ENCODE results near the gene TFDP2.

TFDP2 gene

GRCh38 chr3:142065344-142065743, 84.0 kb downstream of the TFDP2 start:
- DNase-seq = no peak

GRCh38 chr3:142064454-142064853, 84.9 kb downstream of the TFDP2 start:
- DNase-seq = no peak

- DNase-seq = no peak
Measured at GRCh38 chr3:142057331-142057725, 92.0 kb downstream of the TFDP2 start.

- no peak for DNase-seq
Measured at GRCh38 chr3:142056656-142057330, 92.6 kb downstream of the TFDP2 start.

GRCh38 chr3:142053835-142054234, 95.5 kb downstream of the TFDP2 start:
- DNase-seq = no peak

- no peak for DNase-seq
Measured at GRCh38 chr3:142053244-142053643, 96.1 kb downstream of the TFDP2 start.

- no peak for DNase-seq
Measured at GRCh38 chr3:142051351-142051750, 98.0 kb downstream of the TFDP2 start.

- DNase-seq = no peak
Measured at GRCh38 chr3:142047021-142047369, 102.3 kb downstream of the TFDP2 start.

- no peak for DNase-seq
Measured at GRCh38 chr3:142046320-142047020, 102.9 kb downstream of the TFDP2 start.

- DNase-seq = no peak
Measured at GRCh38 chr3:142040941-142041491, 108.3 kb downstream of the TFDP2 start.

- no peak for DNase-seq
Measured at GRCh38 chr3:142035308-142035922, 113.9 kb downstream of the TFDP2 start.

GRCh38 chr3:142033292-142033691, 116.1 kb downstream of the TFDP2 start:
- DNase-seq = no peak

GRCh38 chr3:142031575-142031974, 117.8 kb downstream of the TFDP2 start:
- no peak for DNase-seq

- DNase-seq = no peak
Measured at GRCh38 chr3:142029791-142030190, 119.6 kb downstream of the TFDP2 start.

GRCh38 chr3:142029052-142029642, 120.2 kb downstream of the TFDP2 start:
- no peak for DNase-seq

GRCh38 chr3:142028243-142028777, 121.0 kb downstream of the TFDP2 start:
- peak in 1 of 2 experiments; percentile 77 for DNase-seq

GRCh38 chr3:142027735-142028134, 121.6 kb downstream of the TFDP2 start:
- peak in 1 of 2 experiments; percentile 15 for DNase-seq

GRCh38 chr3:142027300-142027699, 122.0 kb downstream of the TFDP2 start:
- DNase-seq = no peak

- DNase-seq = no peak
Measured at GRCh38 chr3:142026333-142026732, 123.0 kb downstream of the TFDP2 start.

GRCh38 chr3:142022381-142022780, 127.0 kb downstream of the TFDP2 start:
- DNase-seq = peak in 1 of 2 experiments; percentile 22

GRCh38 chr3:142021127-142021526, 128.2 kb downstream of the TFDP2 start:
- DNase-seq = no peak

- DNase-seq = no peak
Measured at GRCh38 chr3:142019794-142020320, 129.5 kb downstream of the TFDP2 start.

GRCh38 chr3:142013993-142014392, 135.4 kb downstream of the TFDP2 start:
- no peak for DNase-seq
